ENCODE results near the gene RBM6.

Gene RBM6

DNA sequence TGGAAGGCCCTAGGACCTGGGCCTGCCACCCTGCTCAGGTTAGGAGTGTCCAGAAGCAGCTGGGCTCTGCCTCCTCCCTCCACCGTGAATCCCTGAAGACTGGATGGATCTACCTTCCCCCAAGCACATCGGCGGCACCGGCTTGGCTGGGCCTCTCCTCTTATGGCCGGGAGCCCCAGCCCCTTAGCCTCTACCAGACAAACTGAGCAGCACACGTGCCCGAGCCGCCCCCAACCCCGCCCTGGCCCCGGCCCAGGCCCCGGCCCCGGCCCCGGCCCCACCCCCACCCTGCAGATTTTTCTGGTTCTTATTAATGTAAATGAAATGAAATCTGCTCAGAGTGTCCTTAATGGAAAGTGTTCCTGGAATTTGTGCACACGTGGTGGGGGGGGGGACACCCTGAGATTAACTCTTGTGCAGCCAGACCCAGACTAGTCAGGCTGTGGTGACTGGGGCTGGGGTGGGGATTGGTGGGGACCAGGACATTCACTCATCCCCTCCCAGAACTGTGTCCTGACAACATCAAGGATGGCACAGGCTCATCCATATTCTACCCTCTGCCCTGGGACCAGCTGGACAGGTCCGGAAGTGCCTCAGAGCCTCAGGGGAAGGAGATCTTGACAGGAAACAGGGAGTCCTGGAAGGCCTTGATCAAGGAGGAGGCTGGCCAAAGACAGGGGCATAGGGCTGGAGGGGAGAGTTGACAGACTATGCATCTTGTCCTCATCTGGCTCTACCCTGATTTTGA lies 184.3 kb downstream of the RBM6 start:
- no peak for DNase-seq (ENCODE audit: low read depth in 3 of 3, low spot score in 1 of 3)

- no peak for DNase-seq (ENCODE audit: low read depth in 3 of 3, low spot score in 1 of 3)
Observed at GRCh38 chr3:50124800-50125178, 184.8 kb downstream of the RBM6 start.

DNA sequence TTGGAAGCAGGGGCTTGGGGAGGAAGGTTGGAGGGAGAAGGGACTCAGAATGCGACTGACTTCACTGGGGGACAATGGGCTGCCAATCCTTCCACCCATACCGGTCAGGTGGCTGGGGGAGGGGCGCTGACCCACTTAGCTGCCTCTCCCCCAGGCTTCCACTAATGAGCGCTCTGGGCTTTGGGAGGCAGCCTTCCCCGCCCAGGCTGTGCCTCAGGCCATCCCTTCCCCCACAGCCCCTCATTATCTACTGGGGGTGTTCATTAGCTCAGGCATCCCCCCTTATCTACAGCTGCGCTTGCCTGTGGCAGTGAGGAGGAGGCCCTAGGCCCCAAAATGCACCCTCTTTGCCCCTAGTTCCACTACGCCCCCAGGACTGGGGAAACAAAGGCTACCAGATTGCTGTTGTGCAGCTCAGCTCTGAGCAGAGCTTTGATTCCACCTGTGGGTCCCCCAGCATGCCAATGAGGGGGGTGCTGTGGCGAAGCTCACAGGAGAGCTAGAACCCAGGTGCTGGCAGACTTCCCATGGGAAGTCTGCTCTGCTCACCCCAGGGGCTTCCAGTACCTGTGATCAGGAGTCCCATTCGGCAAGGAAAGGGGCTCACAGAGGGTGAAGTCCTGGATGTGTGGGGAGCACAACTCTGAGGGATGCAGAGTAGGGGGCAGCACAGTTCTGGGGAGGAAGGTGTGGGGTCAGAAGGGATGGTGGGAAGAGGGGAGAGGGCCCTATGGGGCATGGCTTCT lies 185.8 kb downstream of the RBM6 start:
- DNase-seq (ENCODE audit: low read depth in 3 of 3, low spot score in 1 of 3): no peak

GRCh38 chr3:50126287-50127211 lies 186.6 kb downstream of the RBM6 start:
- DNase-seq (ENCODE audit: low read depth in 3 of 3, low spot score in 1 of 3): no peak
